GM12874 (cell line): ENCODE data around the gene KAT14.

Source experiments
- TF ChIP-seq, protein P1 (sequence below): IDR thresholded peaks from 2 replicates; pipeline ENCODE4 v1.5.1; 2011; ENCODE audit warnings: low read depth, mild to moderate bottlenecking, control low read depth, low read length, moderate library complexity; ENCODE audit not compliant: insufficient read depth

KAT14 gene

DNA sequence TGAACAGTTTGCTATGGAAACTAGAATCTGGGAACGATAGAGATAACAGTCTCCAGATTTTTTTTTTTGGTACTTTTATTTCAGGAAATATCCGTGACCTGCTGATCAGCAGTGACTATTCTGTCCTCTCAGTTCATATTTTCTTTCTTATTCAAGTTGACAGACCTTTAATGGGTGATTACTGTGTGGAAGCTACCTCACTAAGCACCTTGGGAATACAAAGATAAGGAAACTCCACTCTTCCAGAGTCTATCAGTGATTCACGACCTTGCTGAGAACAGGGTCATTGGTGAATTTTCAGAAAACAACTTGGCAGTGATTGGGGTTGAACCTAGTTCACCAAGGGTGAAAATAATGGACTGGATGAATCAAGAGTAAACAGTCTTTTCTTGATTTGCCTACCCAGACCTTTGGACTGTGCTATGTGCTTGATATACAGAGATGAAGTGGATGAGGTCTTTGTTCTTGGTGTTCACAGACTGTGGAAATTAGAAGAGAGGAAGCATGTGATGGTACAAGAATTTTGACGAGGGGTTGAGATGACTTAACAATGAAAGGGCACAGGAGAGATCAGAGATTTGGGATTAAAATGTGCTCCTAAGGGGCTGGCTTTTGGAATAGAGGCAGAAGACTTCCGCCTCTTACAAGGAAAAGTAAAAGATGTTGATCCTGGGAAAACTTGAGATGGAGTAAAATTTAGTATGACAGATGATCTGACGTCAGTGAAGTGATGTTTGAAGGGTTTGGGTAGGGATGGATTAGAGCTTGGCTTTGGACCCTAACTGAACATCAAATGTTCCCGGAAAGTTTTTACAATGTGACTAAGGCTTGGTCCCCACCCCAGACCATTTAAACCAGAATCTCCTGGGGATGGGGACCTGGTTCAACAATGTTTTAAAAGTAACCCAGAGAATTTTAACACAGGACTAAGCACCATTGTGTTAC lies 1.2 kb downstream of the KAT14 start:
- TF ChIP-seq, protein P1, sequence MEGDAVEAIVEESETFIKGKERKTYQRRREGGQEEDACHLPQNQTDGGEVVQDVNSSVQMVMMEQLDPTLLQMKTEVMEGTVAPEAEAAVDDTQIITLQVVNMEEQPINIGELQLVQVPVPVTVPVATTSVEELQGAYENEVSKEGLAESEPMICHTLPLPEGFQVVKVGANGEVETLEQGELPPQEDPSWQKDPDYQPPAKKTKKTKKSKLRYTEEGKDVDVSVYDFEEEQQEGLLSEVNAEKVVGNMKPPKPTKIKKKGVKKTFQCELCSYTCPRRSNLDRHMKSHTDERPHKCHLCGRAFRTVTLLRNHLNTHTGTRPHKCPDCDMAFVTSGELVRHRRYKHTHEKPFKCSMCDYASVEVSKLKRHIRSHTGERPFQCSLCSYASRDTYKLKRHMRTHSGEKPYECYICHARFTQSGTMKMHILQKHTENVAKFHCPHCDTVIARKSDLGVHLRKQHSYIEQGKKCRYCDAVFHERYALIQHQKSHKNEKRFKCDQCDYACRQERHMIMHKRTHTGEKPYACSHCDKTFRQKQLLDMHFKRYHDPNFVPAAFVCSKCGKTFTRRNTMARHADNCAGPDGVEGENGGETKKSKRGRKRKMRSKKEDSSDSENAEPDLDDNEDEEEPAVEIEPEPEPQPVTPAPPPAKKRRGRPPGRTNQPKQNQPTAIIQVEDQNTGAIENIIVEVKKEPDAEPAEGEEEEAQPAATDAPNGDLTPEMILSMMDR = no peak

DNA sequence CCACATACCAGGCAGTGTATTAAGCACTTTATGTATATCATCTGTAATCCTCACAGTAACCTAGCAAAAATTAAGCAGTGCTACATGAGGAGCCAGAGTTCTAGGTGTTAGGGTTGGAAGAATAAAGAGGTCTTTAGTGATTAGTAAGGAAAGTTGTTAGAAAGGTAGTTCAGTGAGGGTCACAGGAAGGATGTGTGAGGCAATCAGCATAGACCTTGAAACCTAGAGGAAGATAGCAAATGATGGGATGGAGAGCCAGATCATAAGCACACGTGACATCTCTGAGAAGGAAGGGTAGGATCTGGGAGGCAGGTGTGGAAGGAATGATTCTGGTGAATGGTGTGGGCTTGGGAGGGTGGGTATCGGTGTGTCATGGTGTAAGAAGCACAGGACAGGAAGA lies 2.2 kb downstream of the KAT14 start:
- TF ChIP-seq, protein P1 = no peak

DNA sequence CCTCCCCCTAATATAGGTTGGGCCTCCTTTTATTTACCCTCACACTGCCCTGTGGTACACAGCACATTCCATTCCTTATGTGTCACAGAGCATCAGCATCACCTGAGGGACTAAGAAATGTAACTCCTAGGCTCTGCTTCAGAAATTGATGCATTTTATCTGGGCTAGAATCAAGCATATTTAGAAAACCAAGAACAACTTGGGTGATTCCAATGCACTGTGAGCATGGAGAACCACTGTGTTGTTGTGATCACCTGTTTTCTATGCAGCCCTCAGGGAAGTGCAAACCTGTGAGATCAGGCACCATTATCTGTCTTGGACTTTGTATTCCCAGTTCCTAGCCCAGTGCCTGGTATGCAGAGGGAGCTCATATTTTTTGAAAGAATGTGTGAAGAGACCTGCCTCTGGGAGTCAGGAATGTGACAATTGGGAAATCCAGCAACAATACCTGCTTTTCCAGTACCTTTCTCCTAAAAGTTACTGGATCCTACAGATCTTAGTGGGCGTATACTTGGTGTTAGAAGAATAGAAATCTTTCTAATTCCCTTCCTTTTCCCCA lies 7.0 kb downstream of the KAT14 start:
- TF ChIP-seq, protein P1 = no peak

DNA sequence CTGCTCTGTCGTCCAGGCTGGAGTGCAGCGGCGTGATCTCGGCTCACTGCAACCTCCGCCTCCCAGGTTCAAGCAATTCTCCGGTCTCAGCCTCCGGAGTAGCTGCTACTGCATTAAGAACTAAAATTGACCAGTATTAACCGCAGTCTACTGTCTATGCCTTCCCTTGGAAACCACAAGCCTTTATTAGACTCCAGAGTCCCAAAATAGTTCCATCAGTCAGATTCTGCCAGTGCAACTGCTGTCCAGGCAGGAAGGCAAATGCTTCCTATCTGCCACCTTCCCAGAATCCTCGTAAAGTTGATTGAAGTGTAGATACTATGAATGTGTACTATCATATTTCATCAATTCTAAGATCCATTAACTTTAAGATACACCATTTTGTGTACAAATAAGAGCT lies 16.7 kb downstream of the KAT14 start:
- TF ChIP-seq, protein P1 = no peak

DNA sequence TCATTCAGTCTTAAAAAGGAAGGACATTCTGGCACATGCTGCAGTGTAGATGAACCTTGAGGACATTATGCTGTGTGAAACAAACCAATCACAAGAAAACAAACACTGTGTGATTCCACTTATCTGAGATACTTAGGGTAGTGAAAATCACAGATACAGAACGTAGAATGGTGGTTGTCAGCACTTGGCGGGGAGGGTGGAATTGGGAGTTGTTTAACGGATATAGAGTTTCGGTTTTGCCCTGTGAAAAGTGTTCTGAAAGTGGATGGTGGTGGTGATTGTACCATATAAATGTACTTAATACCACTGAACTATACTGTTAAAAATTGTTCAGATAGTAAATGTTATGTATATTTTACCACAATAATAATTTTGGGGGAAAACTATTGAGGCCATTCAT lies 18.4 kb downstream of the KAT14 start:
- TF ChIP-seq, protein P1 = no peak

DNA sequence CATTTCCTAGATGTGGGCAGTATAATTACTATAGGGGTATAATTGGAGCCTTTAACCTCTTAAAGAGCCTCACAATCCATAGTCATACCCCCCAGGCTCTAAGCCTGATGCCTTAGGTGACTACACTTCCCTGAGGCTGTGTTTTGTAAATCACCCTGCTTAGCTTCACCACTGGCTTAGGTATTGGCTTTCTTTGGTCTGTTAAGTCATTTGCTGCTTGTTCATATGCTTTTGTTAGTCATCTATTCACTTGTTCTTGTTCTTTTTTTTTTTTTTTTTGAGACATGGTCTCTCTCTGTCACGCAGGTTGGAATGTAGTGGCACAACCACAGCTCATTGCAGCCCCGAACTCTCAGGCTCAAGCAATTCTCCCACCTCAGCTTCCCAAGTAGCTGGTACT lies 26.7 kb downstream of the KAT14 start:
- TF ChIP-seq, protein P1 = no peak

DNA sequence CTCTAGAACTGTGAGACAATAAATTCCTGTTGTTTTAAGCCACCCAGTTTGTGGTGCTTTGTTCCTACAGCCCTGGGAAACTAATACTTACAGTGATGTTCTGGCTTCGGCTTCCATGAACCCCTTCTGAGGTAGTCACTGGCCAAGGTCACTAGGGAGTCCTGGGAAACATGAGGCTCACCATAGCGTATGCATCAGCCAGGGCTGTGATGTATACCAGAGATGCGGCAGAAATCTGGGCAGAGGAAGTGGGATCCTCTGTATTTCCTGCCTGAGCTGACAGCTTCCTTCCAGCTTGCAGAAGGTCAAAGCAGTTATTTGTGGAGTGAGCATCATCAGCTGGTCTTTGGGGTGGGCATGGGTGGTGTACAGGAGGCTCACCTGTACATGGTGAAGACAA lies 27.9 kb downstream of the KAT14 start:
- TF ChIP-seq, protein P1 = no peak
